GM21576 (cell line): ENCODE results near the gene DNAJC16.

Experiments
- ATAC-seq: cut with Tn5 transposase; IDR thresholded peaks from one replicate; pipeline ENCODE4 v1.9.1; 2021; ENCODE audit warnings: mild to moderate bottlenecking, moderate library complexity; ENCODE audit not compliant: unreplicated experiment

Gene DNAJC16

DNA sequence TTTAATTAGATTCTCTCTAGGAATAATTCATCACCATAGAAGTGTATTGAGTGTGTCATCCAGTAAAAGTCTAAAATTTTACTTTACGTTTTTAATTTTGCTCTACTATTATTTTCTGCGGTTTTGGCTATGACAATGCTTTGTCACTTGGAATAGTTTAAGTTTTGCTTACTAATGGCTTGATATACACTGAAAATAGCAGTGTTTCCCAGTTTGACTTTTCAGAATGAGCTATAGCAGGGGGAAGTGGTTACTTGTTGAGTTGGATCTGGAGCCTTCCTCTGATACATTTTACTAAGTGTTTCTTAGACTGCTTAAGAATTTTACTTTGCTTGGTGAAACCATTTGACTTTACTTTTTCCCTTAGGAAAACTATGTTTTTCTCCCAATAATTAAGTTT is 5.0 kb downstream of the DNAJC16 start:
- ATAC-seq, result no peak

DNA sequence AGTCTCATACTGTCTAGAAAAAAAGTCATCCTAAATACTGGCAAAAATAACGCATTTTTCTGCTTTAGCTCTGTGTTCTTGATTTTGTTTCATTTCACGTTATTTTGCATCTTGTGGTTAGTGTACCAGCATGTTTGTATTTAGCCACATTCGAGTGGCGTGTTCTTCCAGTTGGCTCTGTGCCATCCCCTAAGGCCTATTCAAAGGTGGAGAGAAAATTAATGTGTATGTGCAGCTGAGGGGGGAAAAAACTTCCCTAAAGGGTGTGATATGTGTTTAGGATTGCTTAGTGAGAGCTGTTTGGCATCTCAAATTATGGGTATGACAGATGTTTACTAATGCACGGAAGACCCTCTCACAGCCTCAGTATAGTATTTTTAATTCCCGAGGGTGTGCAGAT is 12.1 kb downstream of the DNAJC16 start:
- ATAC-seq, result no peak

GRCh38 chr1:15540186-15540585 is 13.5 kb downstream of the DNAJC16 start:
- no peak for ATAC-seq

DNA sequence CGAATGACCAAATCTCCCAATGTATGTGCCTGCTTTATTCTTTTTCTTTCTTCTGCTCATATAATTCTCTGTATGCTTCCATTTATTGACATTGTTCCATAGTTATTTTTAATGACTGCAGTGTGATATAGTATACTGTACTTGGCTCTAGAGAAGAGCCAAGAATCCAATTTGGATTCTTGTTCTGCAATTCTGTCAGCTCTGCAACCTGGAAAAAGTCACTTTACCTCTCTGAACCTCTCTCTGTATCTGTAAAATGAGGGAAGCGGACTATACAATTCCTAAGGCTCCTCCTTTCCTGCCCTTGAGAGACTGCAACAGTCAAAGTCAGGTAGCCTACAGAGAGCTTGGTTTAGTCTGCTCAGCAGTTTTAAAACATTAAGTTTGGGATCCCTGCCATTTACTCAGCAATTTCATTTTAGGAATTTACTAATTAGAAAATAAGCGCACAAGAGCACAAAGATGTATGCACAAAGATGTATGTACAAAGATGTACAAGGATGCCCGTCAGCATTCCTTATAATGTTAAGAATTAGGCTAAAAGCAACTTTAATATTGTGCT is 14.7 kb downstream of the DNAJC16 start:
- no peak for ATAC-seq

DNA sequence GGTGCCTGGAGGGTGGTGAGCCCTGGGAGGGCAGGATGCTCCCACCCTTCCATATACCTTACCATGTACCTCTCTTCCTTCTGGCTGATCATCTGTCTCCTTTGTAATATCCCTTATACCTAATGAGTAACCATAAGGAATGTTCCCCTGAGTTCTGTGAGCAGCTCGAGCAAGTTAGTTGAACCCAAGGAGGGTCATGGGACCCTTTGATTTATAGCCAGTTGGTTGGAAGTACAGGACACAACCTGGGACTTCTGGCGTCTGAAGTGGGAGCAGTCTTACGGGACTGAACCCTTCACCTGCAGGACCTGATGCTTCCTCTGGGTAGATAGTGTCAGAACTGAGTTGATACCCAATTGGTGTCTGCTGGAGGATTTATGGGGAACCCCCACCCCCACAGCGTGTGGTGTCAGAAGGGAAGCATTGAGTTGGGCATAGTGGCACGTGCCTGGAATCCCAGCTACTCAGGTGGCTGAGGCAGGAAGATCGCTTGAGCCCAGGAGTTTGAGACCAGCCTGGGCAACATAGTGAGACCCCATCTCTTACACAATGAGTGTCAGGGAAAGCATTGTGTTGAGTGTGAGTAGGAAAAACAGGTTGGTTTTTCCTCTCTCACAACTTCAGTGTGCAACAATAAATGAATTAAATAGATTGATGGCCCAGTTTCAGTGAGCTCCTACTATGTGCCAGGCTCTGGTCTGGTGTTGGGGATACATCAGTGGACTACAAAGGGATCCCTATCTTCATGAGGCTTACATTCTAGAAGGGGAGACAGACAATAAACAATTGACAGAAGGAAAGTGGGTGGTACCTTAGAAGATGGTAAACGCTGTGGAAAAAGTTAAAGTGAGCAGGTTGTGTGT is 16.0 kb downstream of the DNAJC16 start:
- no peak for ATAC-seq

DNA sequence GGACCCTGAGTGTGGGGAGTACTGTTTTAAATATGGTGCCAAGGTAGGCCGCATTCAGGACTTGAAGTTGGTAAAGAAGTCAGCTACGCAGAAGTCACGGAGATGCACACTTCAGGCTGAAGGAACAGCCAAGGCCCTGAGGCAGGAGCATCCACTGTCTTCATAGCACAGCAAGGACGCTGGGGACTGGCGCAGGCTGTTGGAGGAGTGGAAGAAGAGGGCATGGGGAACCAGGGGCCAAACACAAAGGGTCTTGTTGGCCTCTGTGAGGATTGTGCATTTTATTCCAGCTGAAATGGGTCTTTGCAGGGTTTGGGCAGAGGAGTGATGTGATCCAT is 16.6 kb downstream of the DNAJC16 start:
- no peak for ATAC-seq

- ATAC-seq, result no peak
These were observed 17.2 kb downstream of the DNAJC16 start for GRCh38 chr1:15543589-15544568.

DNA sequence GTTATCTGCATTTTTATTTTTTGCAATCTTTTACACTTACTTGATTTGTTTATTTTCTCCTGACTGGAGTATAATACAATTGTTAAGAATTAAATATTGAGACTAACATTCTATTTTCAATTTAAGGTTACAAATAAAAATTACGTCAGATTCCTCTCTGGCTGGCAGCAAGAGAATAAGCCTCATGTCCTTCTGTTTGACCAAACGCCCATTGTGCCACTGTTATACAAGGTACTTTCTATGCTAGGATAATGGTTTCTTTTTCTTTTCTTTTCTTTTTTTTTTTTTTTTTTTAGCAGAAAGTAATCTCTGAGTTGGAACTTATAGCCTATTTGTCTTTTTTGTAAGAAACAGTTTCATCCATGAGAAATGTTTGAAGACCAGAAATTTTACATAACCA is 20.0 kb downstream of the DNAJC16 start:
- ATAC-seq, result no peak

- ATAC-seq, result no peak
These were observed 23.9 kb downstream of the DNAJC16 start for GRCh38 chr1:15550573-15550972.

DNA sequence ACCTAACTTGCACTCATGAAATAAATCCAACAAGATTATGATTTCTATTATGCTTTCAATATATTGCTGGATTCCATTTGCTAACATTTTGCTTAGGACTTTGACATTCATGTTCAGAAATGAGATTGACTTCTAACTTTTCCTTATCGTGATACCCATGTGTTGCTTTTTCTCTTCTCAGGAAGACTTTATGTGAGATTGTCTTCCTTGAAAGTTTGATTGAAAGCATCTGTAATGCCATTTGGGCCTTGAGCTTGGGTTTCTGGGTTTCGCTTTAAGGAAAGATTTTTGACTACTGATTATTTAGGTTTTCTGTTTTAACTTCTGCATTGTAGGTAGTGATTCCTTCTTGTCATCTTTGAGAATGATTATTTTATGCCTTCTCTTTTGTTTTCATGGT is 30.4 kb downstream of the DNAJC16 start:
- ATAC-seq, result no peak

- no peak for ATAC-seq
These were observed 30.9 kb downstream of the DNAJC16 start for GRCh38 chr1:15557594-15557993.

DNA sequence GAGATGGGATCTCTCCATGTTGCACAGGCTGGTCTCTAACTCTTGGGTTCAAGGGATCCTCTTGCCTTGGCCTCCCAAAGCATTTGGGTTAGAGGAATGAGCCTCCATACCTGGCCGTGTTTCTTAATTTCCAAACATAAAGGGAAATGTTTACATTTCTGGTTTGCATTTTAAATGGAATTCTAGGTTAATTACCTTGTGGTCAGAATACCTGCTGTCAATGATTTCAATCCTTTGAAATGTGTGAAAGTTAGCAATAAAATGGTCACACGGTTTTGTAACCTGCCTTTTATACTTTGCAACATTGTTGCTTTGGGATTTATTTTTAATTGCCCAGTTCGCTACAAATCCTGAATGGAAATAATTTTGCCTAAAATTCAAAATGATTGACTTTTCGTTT is 31.9 kb downstream of the DNAJC16 start:
- no peak for ATAC-seq

GRCh38 chr1:15559189-15559810 is 32.7 kb downstream of the DNAJC16 start:
- no peak for ATAC-seq

GRCh38 chr1:15568387-15569073 is 41.9 kb downstream of the DNAJC16 start:
- ATAC-seq, result no peak

DNA sequence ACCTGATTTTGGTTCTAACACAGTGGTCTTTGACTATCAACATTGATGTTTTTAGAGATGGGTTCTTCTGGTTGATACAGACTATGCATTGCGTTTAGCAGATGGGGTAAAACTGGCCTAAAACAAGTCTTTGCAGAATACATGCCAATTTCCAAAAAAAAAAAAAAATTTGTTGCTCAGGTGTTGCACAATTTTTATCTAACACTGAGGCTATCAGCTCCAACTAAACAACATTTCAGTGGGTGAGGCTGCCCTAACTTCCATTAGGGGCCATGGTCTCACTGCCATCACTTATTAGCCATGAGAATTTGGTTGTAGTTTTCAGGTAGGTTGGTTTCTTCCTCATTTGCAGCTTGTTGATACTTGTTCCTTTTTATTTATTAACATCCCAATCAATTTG is 44.2 kb downstream of the DNAJC16 start:
- ATAC-seq, result no peak

GRCh38 chr1:15571266-15571665 is 44.6 kb downstream of the DNAJC16 start:
- ATAC-seq, result no peak

GRCh38 chr1:15573477-15573876 is 46.8 kb downstream of the DNAJC16 start:
- no peak for ATAC-seq

DNA sequence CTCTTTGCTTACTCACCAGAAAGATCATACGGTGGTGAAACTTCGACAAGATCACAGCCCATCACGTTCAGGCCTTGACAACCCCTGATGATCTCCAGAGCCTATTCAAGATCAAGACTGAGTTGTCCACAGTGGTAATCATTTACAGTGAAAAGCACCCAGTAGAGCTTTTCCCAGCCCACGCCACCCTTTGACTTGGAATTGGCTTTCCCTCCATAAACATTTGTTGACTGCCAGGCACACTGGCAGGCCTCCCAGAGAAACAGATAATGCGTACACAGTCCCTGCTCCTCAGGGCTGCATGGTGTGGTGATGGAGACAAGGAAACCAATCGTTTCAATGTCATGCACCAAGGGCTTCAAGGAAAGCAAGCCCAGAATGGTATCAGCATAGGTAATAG is 48.1 kb downstream of the DNAJC16 start:
- no peak for ATAC-seq

GRCh38 chr1:15575549-15576150 is 49.0 kb downstream of the DNAJC16 start:
- ATAC-seq, result no peak

- no peak for ATAC-seq
These were observed 51.0 kb downstream of the DNAJC16 start for GRCh38 chr1:15577691-15578090.
